NCI-H1048 (cell line): ENCODE data around the gene CD63.

Source experiments
- DNase-seq: peaks from one replicate; lab custom pipeline; 2025; lab: John Stamatoyannopoulos, UW

CD63 gene

GRCh38 chr12:55704824-55705718 lies 23.7 kb downstream of the CD63 start:
- DNase-seq: no peak

DNA sequence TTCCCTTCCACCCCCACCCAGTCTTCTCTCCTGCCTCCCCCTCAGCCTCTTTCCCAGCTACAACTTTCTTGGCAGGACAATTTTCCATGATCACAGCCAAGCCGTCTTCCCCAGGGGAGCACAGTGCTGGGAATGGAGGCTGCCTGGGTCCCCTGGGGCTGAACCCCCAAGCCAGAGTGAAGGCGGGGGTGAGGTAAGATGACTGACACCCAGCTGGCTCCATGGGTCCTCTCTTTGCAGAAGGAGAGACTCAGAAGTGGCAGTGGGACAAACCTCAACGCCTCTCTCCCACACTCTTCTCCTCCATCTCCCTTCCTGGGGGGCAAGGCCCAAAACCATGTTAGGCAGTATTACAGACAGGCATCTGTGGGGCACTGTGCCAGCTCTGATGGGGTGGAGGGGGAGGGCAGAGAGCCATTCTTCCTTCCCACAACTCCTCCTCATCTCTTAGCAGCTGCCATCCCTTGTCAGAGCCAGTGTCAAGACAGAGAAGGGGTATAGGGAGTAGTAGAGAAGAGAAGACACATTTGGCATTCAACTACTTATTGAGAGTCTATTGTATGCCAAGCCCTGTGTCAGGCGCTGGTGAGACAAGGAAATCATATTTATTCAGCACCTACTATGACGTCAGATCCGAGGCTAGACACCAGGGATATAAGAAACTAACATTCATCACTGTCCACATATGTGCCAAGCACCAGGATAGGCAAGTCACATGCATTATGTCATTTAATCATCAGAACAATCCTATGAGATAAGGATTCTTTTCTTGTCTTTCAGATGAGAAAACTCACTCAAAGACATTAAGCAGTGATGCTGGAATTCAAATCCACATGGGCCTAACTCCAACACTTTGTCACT lies 24.7 kb downstream of the CD63 start:
- no peak for DNase-seq

GRCh38 chr12:55703288-55703687 lies 25.5 kb downstream of the CD63 start:
- no peak for DNase-seq

- DNase-seq: no peak
These were observed 25.9 kb downstream of the CD63 start for GRCh38 chr12:55702861-55703260.

DNA sequence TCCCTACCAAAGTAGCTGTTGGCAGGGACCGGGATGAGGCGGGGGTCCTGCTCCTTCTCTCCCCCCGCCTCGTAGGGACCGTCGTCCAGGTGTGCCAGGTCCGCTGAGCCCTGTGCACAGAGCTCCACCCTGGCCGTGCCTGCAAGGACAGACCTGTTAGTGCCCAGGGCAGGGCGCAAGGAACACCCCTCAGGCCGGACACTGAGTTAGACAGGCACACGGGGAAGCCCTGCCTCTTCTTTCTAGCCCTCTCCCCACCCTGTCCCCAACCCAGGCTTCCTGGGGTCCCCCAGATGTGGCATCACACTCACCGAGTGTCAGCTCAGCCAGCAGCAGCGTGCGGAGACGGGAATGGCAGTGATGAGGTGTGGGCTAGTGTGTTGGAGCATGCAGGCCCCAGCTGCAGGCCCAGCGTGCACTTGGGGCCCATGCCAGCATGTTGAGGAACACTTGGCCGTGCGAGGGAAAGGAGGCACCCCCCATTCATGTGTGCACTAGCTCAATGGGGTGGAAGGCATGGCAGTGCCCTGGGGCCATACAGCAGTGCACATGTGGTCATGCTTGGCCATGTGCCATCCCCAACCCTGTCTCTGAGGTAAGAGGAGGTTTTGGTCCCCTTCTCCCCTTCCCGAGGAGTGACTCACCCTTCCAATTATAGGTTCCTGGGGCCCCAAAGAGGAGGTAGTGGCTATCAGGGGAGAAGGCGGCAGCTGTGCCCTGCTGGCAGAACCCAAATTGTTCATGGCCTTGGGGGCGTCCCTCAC lies 28.4 kb downstream of the CD63 start:
- no peak for DNase-seq

- no peak for DNase-seq
These were observed 29.2 kb downstream of the CD63 start for GRCh38 chr12:55699471-55700055.

GRCh38 chr12:55698965-55699364 lies 29.8 kb downstream of the CD63 start:
- DNase-seq: no peak

DNA sequence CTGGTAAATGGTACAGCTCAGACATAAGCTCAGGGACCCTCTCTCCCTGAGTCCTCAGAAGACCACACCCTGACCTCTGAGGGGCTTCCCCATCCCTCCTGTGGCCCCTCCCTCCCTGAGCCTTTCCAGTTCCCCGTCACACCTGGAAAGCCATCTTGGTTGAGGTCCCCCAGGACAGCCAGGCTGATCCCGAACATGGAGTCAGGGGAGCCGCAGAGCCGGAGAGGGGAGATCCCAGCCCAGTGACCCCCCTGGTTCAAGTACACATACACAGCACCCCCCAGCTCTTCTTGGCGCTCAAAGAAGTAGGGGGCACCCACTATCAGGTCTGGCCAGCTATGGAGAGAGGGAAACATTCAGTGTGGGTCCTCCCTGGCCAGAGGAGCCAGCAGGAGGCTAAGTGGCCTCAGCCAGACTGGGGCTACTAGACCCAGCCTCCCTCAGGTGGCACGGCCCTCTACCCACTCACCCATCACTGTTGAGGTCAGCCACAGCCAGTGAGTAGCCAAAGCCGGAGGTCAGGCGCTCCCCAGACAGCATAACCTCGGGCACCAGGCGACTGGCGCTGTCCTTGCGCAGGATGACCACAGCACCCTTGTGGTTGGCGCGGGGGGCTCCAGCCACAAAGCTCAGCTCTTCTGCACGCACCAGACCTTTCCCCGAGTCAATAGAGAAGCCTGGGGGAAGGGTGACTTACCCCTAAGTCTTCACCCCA lies 30.4 kb downstream of the CD63 start:
- DNase-seq: no peak

DNA sequence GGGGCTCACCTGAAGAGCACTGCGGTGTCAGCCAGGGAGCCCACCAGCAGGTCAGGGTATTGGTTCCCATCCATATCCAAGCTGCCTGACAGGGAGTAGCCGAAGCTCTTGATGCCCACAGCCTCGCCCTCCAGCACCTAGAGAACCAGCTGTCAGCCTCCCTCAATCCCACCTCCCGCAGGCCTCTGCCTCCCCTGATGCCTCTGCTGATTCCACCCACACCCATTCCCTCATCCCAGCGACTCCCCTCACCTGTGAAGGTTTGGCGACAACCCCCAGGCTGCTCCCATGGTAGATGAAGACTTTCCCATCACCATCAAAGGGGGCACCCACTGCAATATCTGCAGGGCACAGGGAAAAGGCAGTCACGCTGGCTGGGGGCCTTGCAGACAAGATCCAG lies 31.1 kb downstream of the CD63 start:
- no peak for DNase-seq

DNA sequence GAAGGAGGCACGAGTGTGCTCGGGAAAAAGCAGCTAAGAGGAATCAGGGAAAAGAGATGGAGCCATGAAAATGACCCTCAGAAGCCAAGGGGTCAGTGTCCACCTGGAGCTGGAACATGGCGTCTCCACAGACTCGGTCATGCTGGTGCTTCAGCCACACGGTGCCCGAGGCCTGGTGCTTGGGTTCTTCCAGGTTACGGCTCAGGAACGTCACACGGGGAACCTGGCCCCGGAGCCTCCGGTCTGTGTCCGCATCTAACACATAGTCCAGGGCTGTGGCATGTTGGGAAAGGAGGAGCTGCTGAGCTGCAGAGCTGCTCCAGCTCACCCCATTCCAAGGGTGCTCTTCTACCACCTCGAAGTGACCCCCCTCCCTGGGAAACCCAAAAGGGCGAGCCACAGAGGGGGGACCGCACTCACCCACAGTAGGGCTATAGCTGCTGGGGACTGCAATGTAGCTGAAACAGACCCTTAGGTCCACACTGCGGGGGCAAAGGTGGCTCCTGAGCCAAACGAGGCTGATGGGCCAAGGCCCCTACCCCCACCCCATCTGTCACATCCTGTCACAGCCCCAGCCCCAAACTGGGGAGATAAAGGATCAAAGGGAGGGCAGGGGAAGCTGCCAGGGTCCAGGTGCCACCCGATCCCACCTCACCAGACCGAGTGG lies 31.9 kb downstream of the CD63 start:
- no peak for DNase-seq

GRCh38 chr12:55696141-55696540 lies 32.7 kb downstream of the CD63 start:
- no peak for DNase-seq

GRCh38 chr12:55695349-55695748 lies 33.5 kb downstream of the CD63 start:
- no peak for DNase-seq

DNA sequence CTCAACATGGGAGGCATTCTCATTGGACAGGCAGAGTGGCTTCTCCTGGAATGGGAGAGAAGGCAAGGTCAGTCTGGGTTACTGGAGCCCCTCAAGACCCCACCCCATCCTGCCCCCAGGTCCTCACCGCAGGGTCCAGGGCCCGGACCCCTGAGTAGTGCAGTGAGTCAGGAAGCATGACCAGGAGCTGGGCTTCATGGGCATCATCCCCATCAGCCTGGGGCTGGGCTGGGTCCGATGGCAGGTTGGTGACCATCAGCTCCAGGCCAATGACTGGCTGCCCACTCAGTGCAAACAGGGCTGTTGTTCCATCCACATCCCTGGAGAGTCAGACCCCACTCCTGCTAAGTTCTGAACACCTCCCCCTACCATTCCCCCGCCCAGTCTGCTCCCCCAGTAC lies 34.2 kb downstream of the CD63 start:
- DNase-seq: no peak

GRCh38 chr12:55694188-55694515 lies 34.7 kb downstream of the CD63 start:
- DNase-seq: no peak

DNA sequence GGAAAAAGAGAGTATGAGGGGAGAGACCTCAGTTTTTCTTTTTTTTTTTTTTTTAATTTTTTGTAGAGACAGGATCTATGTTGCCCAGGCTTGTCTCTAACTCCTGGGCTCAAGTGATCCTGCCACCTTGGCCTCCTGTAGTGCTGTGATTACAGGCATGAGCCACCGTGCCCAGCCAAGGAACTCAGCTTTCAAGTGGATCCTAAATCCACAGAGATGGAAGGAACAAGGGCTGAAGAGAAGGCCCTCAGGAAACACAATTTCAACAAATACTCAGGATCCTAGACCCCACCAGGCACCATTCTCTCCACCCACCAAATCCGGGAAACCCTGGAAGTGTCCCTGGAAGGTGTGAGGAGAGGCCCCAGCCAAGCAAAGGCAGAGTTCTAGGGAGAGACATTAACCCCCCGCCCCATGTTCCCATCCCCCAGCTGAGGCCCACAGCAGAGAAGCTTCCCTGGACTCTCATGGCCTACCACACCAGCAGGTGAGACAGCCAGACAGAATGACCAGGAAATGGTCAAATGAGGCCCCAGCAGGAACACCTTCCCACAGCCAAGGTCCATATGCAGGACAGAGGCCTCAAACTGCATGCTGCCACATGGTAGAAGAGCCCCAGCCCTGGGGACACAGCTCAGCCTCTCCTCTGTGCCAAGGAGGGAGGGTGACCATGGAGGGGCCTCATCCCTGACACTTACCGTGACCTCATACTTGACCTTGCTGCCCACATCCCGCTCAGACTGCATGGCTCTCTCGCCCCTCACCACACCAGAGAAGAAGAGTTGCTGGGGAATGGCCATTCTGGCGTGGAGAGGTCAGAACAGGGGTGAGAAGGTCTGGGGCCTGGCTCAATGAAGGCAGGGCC lies 35.3 kb downstream of the CD63 start:
- no peak for DNase-seq

GRCh38 chr12:55692631-55693322 lies 36.0 kb downstream of the CD63 start:
- no peak for DNase-seq

DNA sequence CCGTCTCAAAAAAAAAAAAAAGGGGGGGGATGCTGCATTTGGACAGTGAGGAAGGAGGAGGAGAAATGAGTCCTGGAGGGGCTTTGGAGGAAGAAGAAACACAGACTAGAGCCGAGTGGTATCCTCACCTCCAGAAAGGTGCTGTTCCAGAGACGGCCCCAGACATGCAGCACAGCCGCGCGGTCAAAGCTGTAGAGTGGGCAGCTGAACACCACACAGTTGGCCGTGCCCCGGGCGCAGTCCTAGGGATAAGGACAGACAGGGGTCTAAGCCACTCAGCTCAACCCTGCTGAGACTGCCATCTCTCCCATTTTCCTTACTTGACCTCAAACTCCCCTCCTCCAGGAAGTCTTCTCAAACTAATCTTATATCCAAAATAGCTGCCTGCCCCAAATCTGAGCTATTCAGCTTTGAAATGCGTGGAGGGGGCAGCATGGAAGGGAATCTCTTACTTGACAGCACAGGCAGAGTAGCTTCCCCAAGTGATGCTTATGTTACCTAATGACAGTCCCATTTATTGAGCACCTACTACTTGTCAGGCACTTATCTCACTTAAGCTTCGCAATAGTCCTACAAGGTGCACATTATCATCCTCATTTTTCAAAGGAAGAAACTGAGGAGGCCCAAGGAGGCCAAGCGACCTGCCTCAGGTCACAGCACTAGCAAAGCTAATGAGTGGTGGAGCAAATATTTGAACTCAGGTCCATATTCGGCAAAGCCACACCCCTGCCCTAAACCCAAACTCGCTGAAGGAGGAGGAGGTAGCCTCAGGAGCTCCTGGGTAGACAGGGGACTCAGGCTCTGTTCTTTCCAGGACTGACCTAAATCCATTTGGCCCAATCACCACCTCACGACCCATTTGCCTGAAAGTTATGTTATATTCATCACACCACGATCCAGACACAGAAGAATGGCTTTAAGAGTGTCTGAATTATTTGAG lies 39.8 kb downstream of the CD63 start:
- DNase-seq: no peak

- no peak for DNase-seq
These were observed 41.1 kb downstream of the CD63 start for GRCh38 chr12:55687746-55688145.
